Activated B cell treated with CpG ODN at 0.5 μM for 24 hours (primary cell): ENCODE measurements around the gene LIN54. TPM values are rescaled to one million over a fixed set of nuclear protein-coding genes. Genes with fewer than 3 reads are reported as not detected.
"Not testable (repeated sequence)": the region's sequence is repeated elsewhere in the genome, so short reads cannot be mapped to it uniquely, and the experiment has no call there.

Experiments
- ATAC-seq: fragments of 200-7000 bp; cut with Tn5 transposase; one replicate; pipeline ENCODE4 v1.10.0; 2021; ENCODE audit warnings: low read depth, mild to moderate bottlenecking, moderate library complexity
- CTCF ChIA-PET: fragments of 350-600 bp; sonication (Branson Sonifier 250); formaldehyde crosslinking; loops from one replicate; lab custom pipeline; 2021; ENCODE audit warnings: antibody characterized with exemption; lab: Charles Lee
- POLR2A ChIA-PET: fragments of 350-600 bp; sonication (Branson Sonifier 250); formaldehyde crosslinking; loops from one replicate; lab custom pipeline; 2021; ENCODE audit warnings: antibody characterized with exemption; lab: Charles Lee
- DNase-seq: peaks from one replicate; pipeline ENCODE4 v3.0.0; 2022
- H3K27ac Mint-ChIP-seq: one replicate; pipeline ENCODE4 v1.8.0; 2020; ENCODE audit warnings: mixed read lengths
- H3K27me3 Mint-ChIP-seq: one replicate; pipeline ENCODE4 v1.8.0; 2021; ENCODE audit warnings: mixed read lengths
- H3K36me3 Mint-ChIP-seq: one replicate; pipeline ENCODE4 v1.8.0; 2021; ENCODE audit warnings: low read depth, mixed read lengths
- H3K4me1 Mint-ChIP-seq: one replicate; pipeline ENCODE4 v1.8.0; 2021; ENCODE audit warnings: mixed read lengths
- H3K4me3 Mint-ChIP-seq: one replicate; pipeline ENCODE4 v1.8.0; 2020; ENCODE audit warnings: mild to moderate bottlenecking, mixed read lengths
- H3K9me3 Mint-ChIP-seq: one replicate; pipeline ENCODE4 v1.8.0; 2020; ENCODE audit warnings: mixed read lengths
- intact Hi-C: fragments of 100-400 bp; cut with micrococcal nuclease; formaldehyde crosslinking; loops from one replicate; pipeline ENCODE4 v1.15.1; 2024
- total RNA-seq: library from RNA; stranded (reverse); gene quantifications from 2 replicates; pipeline ENCODE4 v1.2.3, GENCODE V29; 2022
- TF ChIP-seq, protein P1 (sequence below): fragments of 200-600 bp; IDR thresholded peaks from one replicate; pipeline ENCODE4 v1.8.0; 2022; ENCODE audit warnings: antibody characterized with exemption, mild to moderate bottlenecking

Gene LIN54
- total RNA-seq, 1 donor from 2014 or later = 12.1 TPM

DNA sequence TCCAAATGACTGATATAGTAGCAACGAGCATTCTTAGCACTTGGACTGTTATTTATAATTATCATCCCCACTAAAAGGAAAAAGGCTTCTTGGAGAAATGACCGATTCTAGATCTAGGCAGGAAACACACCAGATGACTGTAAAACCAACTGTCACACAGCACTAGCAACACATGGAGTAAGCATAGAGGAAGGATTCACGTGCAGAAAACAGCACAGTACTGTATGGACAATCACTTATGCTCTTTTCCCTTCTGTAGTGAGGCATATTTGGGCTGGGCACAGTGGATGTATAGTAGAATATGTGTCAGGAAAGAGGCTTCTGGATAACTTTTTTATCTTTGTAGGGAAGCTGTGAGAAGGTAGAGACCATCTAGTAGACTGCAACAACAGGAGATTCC lies 18.4 kb upstream of the LIN54 start:
- no peak overlapping the region for H3K27ac Mint-ChIP-seq
- H3K4me1 Mint-ChIP-seq = peaks cover 12% of the 10 kb centered on the region
- DNase-seq = no peak
- ChIA-PET CTCF (no interaction called here), POLR2A (interaction anchor here (1.7 kb wide), 1 partner anchor 17 kb away, joined by 5 read pairs; no protein-coding TSS in a partner anchor)
- no peaks in the 10 kb centered on the region for H3K36me3 Mint-ChIP-seq
- no peak overlapping the region for H3K4me3 Mint-ChIP-seq
- no peak for ATAC-seq
- intact Hi-C loops = no loop called here
- H3K9me3 Mint-ChIP-seq = peaks cover 3% of the 10 kb centered on the region
- TF ChIP-seq, protein P1, sequence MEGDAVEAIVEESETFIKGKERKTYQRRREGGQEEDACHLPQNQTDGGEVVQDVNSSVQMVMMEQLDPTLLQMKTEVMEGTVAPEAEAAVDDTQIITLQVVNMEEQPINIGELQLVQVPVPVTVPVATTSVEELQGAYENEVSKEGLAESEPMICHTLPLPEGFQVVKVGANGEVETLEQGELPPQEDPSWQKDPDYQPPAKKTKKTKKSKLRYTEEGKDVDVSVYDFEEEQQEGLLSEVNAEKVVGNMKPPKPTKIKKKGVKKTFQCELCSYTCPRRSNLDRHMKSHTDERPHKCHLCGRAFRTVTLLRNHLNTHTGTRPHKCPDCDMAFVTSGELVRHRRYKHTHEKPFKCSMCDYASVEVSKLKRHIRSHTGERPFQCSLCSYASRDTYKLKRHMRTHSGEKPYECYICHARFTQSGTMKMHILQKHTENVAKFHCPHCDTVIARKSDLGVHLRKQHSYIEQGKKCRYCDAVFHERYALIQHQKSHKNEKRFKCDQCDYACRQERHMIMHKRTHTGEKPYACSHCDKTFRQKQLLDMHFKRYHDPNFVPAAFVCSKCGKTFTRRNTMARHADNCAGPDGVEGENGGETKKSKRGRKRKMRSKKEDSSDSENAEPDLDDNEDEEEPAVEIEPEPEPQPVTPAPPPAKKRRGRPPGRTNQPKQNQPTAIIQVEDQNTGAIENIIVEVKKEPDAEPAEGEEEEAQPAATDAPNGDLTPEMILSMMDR = no peak
- H3K27me3 Mint-ChIP-seq = no peaks in the 10 kb centered on the region

DNA sequence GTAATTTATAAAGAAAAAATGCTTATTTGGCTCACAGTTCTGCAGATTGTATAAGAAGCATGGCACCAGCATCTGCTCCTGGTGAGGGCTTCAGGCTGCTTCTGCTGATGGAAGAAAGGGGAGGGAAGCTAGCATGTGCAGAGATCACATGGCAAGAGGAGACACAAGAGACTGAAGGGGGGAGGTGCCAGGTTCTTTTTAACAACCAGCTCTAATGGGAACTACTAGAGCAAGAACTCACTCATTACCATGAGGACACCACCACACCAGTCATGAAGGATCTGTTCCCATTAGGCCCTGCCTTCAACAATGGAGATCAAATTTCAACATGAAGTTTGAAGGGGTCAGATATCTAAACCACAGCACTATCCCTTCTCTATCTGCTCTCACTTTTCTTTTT lies 14.9 kb upstream of the LIN54 start:
- H3K27ac Mint-ChIP-seq = no peak overlapping the region
- H3K4me3 Mint-ChIP-seq = no peak overlapping the region
- DNase-seq (no peak), ATAC-seq (no peak)
- intact Hi-C loops = no loop called here
- no peaks in the 10 kb centered on the region for H3K27me3 Mint-ChIP-seq
- H3K36me3 Mint-ChIP-seq = no peaks in the 10 kb centered on the region
- POLR2A ChIA-PET = interaction anchor here (1.0 to 1.2 kb wide), 2 partner anchors 9 to 49 kb away, joined by 3 read pairs; partner anchors contain the start of gene COPS4
- CTCF ChIA-PET = no interaction called here
- TF ChIP-seq, protein P1 = no peak
- peaks cover 3% of the 10 kb centered on the region for H3K9me3 Mint-ChIP-seq
- peaks cover 11% of the 10 kb centered on the region for H3K4me1 Mint-ChIP-seq

DNA sequence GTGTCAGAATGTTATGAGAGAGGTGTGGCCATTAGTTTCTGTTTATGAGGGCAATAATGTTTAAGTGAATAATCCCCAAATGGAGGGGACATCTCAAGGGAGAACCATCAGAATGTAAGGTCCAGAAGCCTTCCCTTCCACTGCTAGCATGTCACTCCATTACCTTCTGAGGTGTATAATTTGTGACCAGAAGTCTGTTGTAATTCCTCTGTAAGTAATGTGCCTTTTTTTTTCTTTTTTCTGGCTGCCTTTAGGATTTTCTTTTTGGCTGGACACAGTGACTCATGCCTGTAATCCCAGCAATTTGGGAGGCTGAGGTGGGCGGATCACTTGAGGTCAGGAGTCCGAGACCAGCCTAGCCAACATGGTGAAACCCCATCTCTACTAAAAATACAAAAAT lies 13.6 kb upstream of the LIN54 start:
- Mint-ChIP-seq H3K27ac (no peak overlapping the region), H3K4me3 (no peak overlapping the region), H3K36me3 (no peaks in the 10 kb centered on the region), H3K4me1 (peaks cover 11% of the 10 kb centered on the region), H3K9me3 (peaks cover 3% of the 10 kb centered on the region), H3K27me3 (no peaks in the 10 kb centered on the region)
- TF ChIP-seq, protein P1 = no peak
- ATAC-seq (no peak), DNase-seq (no peak)
- POLR2A ChIA-PET = interaction anchor here (0.5 kb wide), 1 partner anchor 12 kb away, joined by 5 read pairs; no protein-coding TSS in a partner anchor
- intact Hi-C loops = no loop called here
- CTCF ChIA-PET = no interaction called here

DNA sequence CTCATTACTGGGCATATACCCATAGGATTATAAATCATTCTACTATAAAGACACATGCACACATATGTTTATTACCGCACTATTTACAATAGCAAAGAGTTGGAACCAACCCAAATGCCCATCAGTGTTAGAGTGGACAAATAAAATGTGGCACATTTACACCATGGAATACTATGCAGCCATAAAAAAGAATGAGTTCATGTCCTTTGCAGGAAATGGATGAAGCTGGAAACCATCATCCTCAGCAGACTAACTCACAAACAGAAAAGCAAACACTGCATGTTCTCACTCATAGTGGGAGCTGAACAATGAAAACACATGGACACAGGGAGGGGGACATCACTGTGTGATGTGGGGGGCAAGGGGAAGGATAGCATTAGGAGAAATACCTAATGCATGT lies 13.0 kb upstream of the LIN54 start:
- CTCF ChIA-PET, DNase-seq, H3K27me3 Mint-ChIP-seq, H3K9me3 Mint-ChIP-seq, H3K27ac Mint-ChIP-seq, intact Hi-C loops, H3K36me3 Mint-ChIP-seq, ATAC-seq, H3K4me3 Mint-ChIP-seq: not testable (repeated sequence)
- H3K4me1 Mint-ChIP-seq = peaks cover 11% of the 10 kb centered on the region
- POLR2A ChIA-PET = interaction anchor here (0.5 kb wide), 1 partner anchor 12 kb away, joined by 5 read pairs; no protein-coding TSS in a partner anchor

DNA sequence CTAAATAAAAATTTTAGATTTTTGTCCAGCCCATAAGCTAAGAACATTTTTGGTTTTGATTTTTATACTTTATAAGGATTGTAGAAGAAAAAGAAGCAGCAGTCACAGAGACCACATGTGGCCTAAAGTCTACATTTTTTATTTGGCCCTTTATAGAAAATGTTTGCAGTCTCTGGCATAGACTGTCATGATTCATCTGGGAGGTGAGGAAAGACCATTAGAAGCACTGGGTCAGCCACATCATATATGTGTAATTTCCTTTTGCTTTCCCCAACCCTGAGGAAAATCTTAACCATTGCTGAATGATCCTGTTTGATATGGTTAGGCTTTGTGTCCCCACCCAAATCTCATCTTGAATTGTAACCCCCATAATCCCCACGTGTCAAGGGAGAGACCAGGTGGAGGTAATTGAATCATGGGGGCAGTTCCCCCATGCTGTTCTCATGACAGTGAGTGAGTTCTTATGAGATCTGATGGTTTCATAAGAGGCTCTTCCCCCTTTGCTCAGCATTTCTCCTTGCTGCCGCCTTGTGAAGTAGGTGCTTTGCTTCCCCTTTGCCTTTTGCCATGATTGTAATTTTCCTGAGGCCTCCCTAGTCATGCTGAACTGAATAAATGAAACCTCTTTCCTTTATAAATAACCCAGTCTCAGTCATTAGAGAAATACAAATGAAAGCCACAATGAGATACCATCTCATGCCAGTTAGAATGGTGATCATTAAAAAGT lies 12.3 kb upstream of the LIN54 start:
- ChIA-PET CTCF (no interaction called here), POLR2A (no interaction called here)
- TF ChIP-seq, protein P1 = no peak
- Mint-ChIP-seq H3K36me3 (no peaks in the 10 kb centered on the region), H3K4me3 (no peak overlapping the region), H3K27me3 (no peaks in the 10 kb centered on the region), H3K27ac (no peak overlapping the region), H3K4me1 (peaks cover 11% of the 10 kb centered on the region), H3K9me3 (peaks cover 3% of the 10 kb centered on the region)
- intact Hi-C loops = no loop called here
- ATAC-seq (no peak), DNase-seq (no peak)
